Type B pancreatic cell (in vitro differentiated cells): ENCODE data around the gene SDCCAG8. TPM values are rescaled to one million over a fixed set of nuclear protein-coding genes. Genes with fewer than 3 reads are reported as not detected.

Source experiments
- DNase-seq: peaks from one replicate; pipeline ENCODE4 v3.0.0; 2021; ENCODE audit warnings: mixed read lengths; ENCODE audit not compliant: unreplicated experiment; ENCODE audit errors: extremely low spot score
- H3K27ac Mint-ChIP-seq: 2 replicates; pipeline ENCODE4 v1.8.0; 2021; ENCODE audit warnings: mild to moderate bottlenecking, mixed read lengths
- H3K27me3 Mint-ChIP-seq: 2 replicates; pipeline ENCODE4 v1.8.0; 2021; ENCODE audit warnings: mixed read lengths
- H3K36me3 Mint-ChIP-seq: 2 replicates; pipeline ENCODE4 v1.8.0; 2021; ENCODE audit warnings: mixed read lengths
- H3K4me1 Mint-ChIP-seq: one replicate; pipeline ENCODE4 v1.8.0; 2021; ENCODE audit warnings: mixed read lengths; ENCODE audit not compliant: unreplicated experiment
- H3K4me3 Mint-ChIP-seq: 2 replicates; pipeline ENCODE4 v1.8.0; 2021; ENCODE audit warnings: mild to moderate bottlenecking, mixed read lengths
- H3K9me3 Mint-ChIP-seq: 2 replicates; pipeline ENCODE4 v1.8.0; 2021; ENCODE audit warnings: mixed read lengths
- CTCF ChIP-seq: fragments of 200-600 bp; sonication (generic); conservative IDR thresholded peaks from 2 replicates; pipeline ENCODE4 v1.5.0; 2021; ENCODE audit warnings: antibody characterized with exemption, mild to moderate bottlenecking
- microRNA-seq: library from miRNA; unstranded; fragments of <30 nt; microRNA quantifications from one replicate; pipeline ENCODE4, GENCODE V29; 2020
- total RNA-seq: library from RNA; stranded (reverse); gene quantifications from 2 replicates; pipeline ENCODE4 v1.2.1, GENCODE V29; 2021; ENCODE audit warnings: low replicate concordance

Gene SDCCAG8
- total RNA-seq, 1 donor from 2014 or later: 26.0 TPM

GRCh38 chr1:243548516-243548915 is 292.7 kb downstream of the SDCCAG8 start:
- no peaks in the 10 kb centered on the region for H3K9me3 Mint-ChIP-seq
- TF ChIP-seq CTCF: no peak
- no peaks in the 10 kb centered on the region for H3K4me1 Mint-ChIP-seq
- no peaks in the 10 kb centered on the region for H3K27me3 Mint-ChIP-seq
- no peak for DNase-seq
- peaks cover 9% of the 10 kb centered on the region for H3K36me3 Mint-ChIP-seq
- H3K27ac Mint-ChIP-seq: no peak overlapping the region
- no peak overlapping the region for H3K4me3 Mint-ChIP-seq

GRCh38 chr1:243549108-243549507 is 293.3 kb downstream of the SDCCAG8 start:
- Mint-ChIP-seq H3K9me3 (no peaks in the 10 kb centered on the region), H3K27me3 (no peaks in the 10 kb centered on the region), H3K4me3 (no peak overlapping the region), H3K27ac (no peak overlapping the region), H3K4me1 (no peaks in the 10 kb centered on the region), H3K36me3 (peaks cover 9% of the 10 kb centered on the region)
- no peak for TF ChIP-seq CTCF
- DNase-seq: no peak

Small RNAs within 50 kb of the gene (microRNA-seq; reads per million reads assigned to microRNA genes)
- 2.2 reads per million for gene MIR4677

Other genes starting within 250 kb of the SDCCAG8 start
- gene CEP170, start 760 bp upstream of the SDCCAG8 start, total RNA-seq: 21.6 and 83.8 TPM in 2 replicates